Activated CD4-positive, alpha-beta T cell treated with anti-CD3 and anti-CD28 coated beads, Interleukin-2, amount 50 U/mL, for 1 hour (primary cell): Measurements from ENCODE around the gene ZNF513.
"Not testable (repeated sequence)": the region's sequence is repeated elsewhere in the genome, so short reads cannot be mapped to it uniquely, and the experiment has no call there.

Experiments
- DNase-seq: peaks from one replicate; pipeline ENCODE4 v3.0.0-alpha.2; 2020

ZNF513 gene, protein sequence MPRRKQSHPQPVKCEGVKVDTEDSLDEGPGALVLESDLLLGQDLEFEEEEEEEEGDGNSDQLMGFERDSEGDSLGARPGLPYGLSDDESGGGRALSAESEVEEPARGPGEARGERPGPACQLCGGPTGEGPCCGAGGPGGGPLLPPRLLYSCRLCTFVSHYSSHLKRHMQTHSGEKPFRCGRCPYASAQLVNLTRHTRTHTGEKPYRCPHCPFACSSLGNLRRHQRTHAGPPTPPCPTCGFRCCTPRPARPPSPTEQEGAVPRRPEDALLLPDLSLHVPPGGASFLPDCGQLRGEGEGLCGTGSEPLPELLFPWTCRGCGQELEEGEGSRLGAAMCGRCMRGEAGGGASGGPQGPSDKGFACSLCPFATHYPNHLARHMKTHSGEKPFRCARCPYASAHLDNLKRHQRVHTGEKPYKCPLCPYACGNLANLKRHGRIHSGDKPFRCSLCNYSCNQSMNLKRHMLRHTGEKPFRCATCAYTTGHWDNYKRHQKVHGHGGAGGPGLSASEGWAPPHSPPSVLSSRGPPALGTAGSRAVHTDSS

GRCh38 chr2:27380626-27381545 lies at the start of gene ZNF513:
TSS of gene ZNF513 (minus strand) at chr2:27380734. CDS start at chr2:27380526, 208 bp downstream.
- DNase-seq, result peak; percentile 84

- peak; percentile 56 for DNase-seq
Measured at GRCh38 chr2:27428978-27429541, 48.5 kb upstream of the ZNF513 start.

GRCh38 chr2:27428213-27428977 lies 47.9 kb upstream of the ZNF513 start, which contains the start of gene NRBP1:
TSS of gene NRBP1 (plus strand) at chr2:27428631. CDS start at chr2:27433274, 4,643 bp downstream.
- DNase-seq, result peak; percentile 91

GRCh38 chr2:27427863-27428212 lies 47.3 kb upstream of the ZNF513 start:
- no peak for DNase-seq

DNA sequence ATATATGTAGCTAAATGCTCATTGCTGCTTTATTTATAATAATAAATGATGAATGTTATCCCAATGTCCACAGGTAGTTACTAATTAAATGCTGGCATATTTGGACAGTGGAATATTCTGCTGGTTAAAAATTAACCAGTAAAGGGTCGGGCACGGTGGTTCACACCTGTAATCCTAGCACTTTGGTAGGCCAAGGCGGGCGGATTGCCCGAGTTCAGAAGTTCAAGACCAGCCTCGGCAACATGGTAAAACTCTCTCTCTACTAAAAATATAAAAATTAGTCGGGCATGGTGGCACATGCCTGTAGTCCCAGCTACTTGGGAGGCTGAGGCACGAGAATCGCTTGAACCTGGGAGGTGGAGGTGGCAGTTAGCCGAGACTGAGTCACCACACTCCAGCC lies 44.5 kb upstream of the ZNF513 start:
- DNase-seq, result not testable (repeated sequence)

GRCh38 chr2:27422958-27423357 lies 42.4 kb upstream of the ZNF513 start:
- no peak for DNase-seq

GRCh38 chr2:27421660-27422250 lies 41.2 kb upstream of the ZNF513 start:
- DNase-seq, result no peak

DNA sequence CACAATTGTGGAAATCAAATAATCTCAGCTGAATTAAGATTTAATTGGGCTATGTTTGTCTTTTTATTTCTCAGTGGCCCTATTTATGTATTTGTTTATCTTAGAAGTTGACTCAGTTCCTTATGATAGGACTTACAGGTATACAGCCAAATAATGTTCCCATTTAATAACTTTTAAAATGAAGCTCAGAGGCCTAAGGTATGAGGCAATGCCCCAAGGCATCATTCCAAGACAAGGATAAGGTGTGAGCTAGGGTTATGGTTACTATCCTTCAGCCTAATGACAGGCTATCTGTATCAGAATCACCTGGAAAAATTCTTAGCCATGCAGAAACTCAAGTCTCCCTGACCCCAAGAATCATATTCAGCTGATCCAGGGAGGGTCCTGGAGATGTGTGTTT lies 40.5 kb upstream of the ZNF513 start:
- no peak for DNase-seq

- DNase-seq, result no peak
Measured at GRCh38 chr2:27416151-27416550, 35.6 kb upstream of the ZNF513 start.

GRCh38 chr2:27412419-27413152 lies 32.1 kb upstream of the ZNF513 start:
- no peak for DNase-seq

GRCh38 chr2:27409321-27410073 lies 29.0 kb upstream of the ZNF513 start, which contains the start of gene PPM1G:
TSS of gene PPM1G (minus strand) at chr2:27409591. CDS start at chr2:27409422, 169 bp downstream.
- DNase-seq, result peak; percentile 97

DNA sequence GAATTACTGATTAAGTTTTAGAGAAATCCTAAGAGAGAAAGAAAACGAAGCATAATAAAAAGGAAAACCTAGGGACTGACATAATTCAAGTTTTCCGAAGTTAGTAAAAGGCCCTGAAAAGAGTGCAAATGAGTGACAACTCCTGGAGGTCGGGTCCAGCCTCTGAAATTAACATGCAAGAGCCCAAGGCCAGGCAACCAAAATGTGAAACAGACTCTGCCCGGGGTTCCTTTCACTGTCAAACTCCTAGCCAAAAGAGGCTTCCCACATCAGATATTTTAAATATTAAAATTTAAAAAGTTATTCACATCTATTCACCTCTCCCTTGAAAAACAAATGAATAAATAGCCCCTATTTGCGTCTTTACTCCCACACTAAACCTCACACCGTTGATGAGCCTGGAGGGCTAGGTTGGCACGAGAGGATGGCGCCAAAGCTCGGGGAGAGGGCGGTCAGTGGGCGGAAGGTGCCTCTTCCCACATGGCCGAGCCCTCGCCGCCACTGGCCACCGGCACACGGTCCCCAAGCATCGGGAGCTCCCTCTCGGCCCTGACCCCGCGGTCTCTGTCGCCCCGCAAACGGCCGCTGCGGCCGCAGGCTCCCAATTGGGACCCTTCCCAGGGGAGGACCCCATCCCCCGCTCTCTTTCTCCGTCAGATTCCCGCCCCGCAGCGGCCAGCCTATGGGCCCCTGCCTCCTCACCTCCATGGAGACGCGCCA lies 28.2 kb upstream of the ZNF513 start:
- no peak for DNase-seq

DNA sequence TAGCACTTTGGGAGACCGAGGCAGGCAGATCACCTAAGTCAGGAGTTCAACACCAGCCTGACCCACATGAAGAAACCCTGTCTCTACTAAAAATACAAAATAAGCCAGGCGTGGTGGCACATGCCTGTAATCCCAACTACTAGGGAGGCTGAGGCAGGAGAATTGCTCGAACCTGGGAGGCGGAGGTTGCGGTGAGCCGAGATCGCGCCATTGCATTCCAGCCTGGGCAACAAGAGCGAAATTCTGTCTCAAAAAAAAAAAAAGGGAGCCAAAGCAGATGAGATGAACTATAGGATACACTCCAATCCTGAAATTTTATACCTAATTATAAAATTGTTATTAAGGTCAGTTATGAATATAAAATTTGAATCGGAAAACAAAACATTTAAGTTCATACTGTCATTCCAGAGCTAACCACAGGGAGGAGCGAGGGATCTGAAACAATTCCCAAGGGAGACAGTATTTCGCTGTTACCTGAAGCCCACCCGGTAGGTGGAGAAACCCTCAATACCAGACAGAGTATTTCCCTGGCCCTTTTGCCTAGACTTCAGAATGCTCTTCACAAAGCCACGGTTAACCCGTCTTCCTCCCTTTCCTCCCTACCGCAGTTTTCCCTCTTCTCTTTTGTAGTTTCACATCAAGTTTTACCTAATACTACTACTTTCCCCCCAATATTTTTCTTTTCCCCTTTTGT lies 27.4 kb upstream of the ZNF513 start:
- no peak for DNase-seq

DNA sequence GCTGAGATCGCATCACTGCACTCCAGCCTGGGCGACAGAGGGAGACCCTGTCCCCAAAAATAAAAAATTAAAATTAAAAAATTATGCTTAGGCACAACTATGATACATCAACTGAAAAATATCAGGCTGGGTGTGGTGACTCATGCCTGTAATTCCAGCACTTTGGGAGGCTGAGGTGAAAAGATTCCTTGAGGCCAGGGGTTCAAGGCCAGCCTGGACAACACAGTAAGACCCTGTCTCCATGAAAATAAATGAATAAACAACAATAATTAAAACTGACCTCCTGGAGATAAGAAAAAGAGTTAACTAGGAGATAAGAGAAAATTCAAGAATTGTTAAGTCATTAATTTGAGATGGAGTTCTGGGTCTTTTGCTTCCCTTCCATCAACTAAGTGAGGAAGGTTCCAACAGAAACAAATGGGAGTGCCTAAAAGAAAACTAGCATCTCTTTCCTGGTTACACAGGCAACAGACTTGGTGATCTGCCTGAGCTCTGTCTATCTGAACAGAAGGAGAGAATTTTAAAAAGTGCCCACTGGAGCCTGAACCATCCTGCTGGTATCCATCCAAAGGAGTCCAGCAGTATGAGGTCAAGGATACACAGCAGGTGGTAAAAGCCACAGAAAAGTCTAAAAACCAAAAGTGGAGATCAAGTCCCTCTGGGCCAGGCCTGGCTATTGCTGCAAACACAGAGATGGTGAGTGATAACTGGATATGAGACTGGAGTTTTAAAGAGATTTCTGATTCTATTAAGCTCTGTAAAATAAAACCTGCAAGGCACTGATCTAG lies 20.0 kb upstream of the ZNF513 start:
- DNase-seq, result no peak

DNA sequence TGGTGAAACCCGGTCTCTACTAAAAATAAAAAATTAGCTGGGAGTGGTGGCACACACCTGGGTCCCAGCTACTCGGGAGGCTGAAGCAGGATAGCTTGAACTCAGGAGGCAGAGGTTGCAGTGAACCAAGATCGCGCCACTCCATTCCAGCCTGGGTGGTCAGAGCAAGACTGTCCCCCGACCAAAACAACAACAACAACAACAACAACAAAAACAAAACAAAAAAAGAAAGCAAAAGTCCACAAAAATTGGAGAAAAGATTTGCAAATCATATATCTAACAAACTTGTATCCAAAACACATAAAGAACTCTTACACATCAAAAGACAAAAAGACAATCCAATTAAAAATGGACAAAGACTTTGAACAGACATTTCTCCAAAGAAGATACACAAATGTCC lies 18.4 kb upstream of the ZNF513 start:
- no peak for DNase-seq

GRCh38 chr2:27393225-27393624 lies 12.7 kb upstream of the ZNF513 start:
- DNase-seq, result no peak

DNA sequence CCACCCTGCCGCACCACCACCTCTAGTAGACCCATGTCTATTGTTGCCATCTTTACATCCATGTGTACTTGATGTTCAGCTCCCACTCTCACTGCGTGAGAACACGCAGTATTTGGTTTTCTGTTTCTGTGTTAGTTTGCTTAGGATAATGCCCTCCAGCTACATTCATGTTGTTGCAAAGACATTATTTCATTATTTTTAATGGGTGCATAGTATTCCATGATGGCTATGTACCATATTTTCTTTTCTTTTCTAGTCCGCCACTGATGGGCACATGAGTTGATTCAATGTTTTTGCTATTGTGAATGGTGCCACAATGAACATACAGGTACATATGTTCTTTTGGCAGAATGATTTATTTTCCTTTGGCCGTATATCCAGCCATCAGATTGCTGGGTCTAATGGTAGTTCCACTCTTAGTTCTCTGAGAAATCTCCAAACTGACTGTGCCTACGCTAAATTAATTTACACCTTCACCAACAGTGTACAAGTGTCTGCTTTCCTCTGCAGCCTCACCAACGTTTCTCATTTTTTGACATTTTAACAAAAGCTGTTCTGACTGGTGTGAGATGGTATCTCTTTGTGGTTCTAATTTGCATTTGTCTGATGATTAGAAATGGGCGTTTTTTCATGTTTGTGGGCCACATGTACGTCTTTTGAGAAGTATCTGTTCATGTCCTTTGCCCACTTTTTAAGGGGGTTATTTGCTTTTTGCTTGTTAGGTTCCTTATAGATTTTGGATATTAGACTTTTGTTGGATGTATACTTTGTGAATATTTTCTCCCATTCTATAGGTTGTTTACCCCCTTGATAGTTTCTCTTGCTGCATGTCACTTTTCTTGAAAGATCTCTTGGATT lies 10.5 kb upstream of the ZNF513 start:
- no peak for DNase-seq
